Ascending aorta (tissue), 2 donors: ENCODE measurements around the gene ROCK2. TPM values are rescaled to one million over a fixed set of nuclear protein-coding genes. Genes with fewer than 3 reads are reported as not detected.

ENCODE experiments used
- DNase-seq, 2 donors: peaks; one replicate each; pipeline ENCODE4 v3.0.0-alpha.2; 2019; ENCODE audit warnings: low spot score in 2 of 2
- H3K27ac ChIP-seq, 2 donors: fragments of 200-600 bp; sonication (generic); one replicate each; pipeline ENCODE4 v1.5.1; 2016 to 2017; ENCODE audit warnings: mild to moderate bottlenecking in 1 of 2
- H3K27me3 ChIP-seq: fragments of 200-600 bp; sonication (generic); one replicate; pipeline ENCODE4 v1.5.1; 2017
- H3K36me3 ChIP-seq, 2 donors: fragments of 200-600 bp; sonication (generic); one replicate each; pipeline ENCODE4 v1.5.1; 2016
- H3K4me1 ChIP-seq, 2 donors: fragments of 200-600 bp; sonication (generic); one replicate each; pipeline ENCODE4 v1.5.1; 2016 to 2017; ENCODE audit warnings: mild to moderate bottlenecking in 1 of 2
- H3K4me3 ChIP-seq, 2 donors: fragments of 200-600 bp; sonication (generic); one replicate each; pipeline ENCODE4 v1.5.1; 2016 to 2017; ENCODE audit warnings: mild to moderate bottlenecking in 1 of 2
- H3K9me3 ChIP-seq, 2 donors: fragments of 200-600 bp; sonication (generic); one replicate each; pipeline ENCODE4 v1.5.1; 2016
- intact Hi-C: fragments of 100-400 bp; cut with DNase I; formaldehyde crosslinking; loops from one replicate; pipeline ENCODE4 v1.15.1; 2023
- total RNA-seq: library from RNA; depleted of rRNA; stranded (reverse); fragments of >200 nt; gene quantifications from one replicate; pipeline ENCODE4 v1.1.0, GENCODE V29; 2016
- TF ChIP-seq, protein P1 (sequence below), 3 experiments: fragments of 200-600 bp in 2 of 3; fragments of 450-650 bp in 1 of 3; sonication (generic) in 2 of 3; IDR thresholded peaks; one replicate each; pipeline ENCODE4 v1.5.1; 2016 to 2019; ENCODE audit warnings: antibody characterized with exemption in 3 of 3, mild to moderate bottlenecking in 1 of 3, moderate library complexity in 1 of 3

The ROCK2 gene
- total RNA-seq, 1 donor from 2014 or later = 33.0 TPM

DNA sequence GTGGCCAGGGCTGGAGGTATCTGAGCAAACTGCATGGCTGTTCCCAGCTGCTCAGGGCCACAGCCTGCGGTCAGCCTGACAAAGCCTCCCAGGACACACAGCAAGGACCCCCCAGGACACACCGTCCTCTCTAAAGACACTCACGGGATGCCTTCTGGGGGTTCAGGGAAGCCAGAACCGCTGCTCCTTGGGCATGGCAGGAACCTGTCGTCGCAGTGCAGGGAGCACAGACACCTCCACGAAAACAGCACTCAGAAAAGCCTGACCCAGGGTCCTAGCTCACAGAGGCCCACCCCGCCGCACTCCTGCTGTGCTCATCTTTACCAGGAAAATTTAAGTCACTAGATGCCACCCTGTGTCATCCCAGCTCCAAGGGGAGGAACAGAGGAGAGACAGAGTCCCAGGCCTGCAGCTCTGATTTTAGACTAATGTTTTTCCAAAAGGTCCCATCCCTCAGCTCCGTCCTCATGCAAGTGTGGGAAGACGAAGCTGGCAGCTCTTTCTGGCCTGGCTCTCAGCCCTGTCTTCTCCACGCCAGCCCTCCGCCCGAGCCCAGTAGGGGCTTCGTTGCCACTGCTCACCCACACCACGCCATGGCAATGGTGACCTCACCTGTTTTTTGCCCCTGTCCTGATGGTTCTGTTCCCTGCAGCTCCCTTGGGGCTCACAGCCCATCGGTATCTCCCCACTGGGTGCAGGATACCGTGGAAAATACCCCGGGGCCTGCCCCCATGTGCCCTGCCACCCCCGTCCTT is 213.1 kb downstream of the ROCK2 start:
- intact Hi-C loops = loop anchor here (5.0 kb wide), 4 partner anchors 61 to 336 kb away; partner anchors contain the start of genes E2F6 and ROCK2
- peaks cover 4 to 24% of the 10 kb centered on the region in 2 donors for H3K4me1 ChIP-seq
- H3K27ac ChIP-seq = no peak overlapping the region
- H3K27me3 ChIP-seq = no peaks in the 10 kb centered on the region
- TF ChIP-seq, protein P1, sequence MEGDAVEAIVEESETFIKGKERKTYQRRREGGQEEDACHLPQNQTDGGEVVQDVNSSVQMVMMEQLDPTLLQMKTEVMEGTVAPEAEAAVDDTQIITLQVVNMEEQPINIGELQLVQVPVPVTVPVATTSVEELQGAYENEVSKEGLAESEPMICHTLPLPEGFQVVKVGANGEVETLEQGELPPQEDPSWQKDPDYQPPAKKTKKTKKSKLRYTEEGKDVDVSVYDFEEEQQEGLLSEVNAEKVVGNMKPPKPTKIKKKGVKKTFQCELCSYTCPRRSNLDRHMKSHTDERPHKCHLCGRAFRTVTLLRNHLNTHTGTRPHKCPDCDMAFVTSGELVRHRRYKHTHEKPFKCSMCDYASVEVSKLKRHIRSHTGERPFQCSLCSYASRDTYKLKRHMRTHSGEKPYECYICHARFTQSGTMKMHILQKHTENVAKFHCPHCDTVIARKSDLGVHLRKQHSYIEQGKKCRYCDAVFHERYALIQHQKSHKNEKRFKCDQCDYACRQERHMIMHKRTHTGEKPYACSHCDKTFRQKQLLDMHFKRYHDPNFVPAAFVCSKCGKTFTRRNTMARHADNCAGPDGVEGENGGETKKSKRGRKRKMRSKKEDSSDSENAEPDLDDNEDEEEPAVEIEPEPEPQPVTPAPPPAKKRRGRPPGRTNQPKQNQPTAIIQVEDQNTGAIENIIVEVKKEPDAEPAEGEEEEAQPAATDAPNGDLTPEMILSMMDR (IDR thresholded peaks at IDR 0.05) = no peak
- H3K4me3 ChIP-seq = no peak overlapping the region
- H3K9me3 ChIP-seq = no peaks in the 10 kb centered on the region
- H3K36me3 ChIP-seq = no peaks in the 10 kb centered on the region
- DNase-seq = no peak

Other genes starting within 250 kb of the ROCK2 start
- 52.6 TPM for gene SLC66A3, start 189.2 kb downstream of the ROCK2 start, total RNA-seq
- gene E2F6, start 121.5 kb upstream of the ROCK2 start, total RNA-seq = 1.9 TPM
- gene GREB1, start 189.4 kb upstream of the ROCK2 start, total RNA-seq = 5.9 TPM